ENCODE results near the gene GATD1.

Gene GATD1

GRCh38 chr11:767238-767637 lies 10.0 kb downstream of the GATD1 start:
- TF ChIP-seq, protein P1, sequence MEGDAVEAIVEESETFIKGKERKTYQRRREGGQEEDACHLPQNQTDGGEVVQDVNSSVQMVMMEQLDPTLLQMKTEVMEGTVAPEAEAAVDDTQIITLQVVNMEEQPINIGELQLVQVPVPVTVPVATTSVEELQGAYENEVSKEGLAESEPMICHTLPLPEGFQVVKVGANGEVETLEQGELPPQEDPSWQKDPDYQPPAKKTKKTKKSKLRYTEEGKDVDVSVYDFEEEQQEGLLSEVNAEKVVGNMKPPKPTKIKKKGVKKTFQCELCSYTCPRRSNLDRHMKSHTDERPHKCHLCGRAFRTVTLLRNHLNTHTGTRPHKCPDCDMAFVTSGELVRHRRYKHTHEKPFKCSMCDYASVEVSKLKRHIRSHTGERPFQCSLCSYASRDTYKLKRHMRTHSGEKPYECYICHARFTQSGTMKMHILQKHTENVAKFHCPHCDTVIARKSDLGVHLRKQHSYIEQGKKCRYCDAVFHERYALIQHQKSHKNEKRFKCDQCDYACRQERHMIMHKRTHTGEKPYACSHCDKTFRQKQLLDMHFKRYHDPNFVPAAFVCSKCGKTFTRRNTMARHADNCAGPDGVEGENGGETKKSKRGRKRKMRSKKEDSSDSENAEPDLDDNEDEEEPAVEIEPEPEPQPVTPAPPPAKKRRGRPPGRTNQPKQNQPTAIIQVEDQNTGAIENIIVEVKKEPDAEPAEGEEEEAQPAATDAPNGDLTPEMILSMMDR (IDR thresholded peaks at IDR 0.05; ENCODE audit: low read depth, low read length): no peak

GRCh38 chr11:766936-767210 lies 10.4 kb downstream of the GATD1 start:
- TF ChIP-seq, protein P1 (IDR thresholded peaks at IDR 0.05; ENCODE audit: low read depth, low read length): no peak
- no peak overlapping the region for H3K4me3 ChIP-seq (ENCODE audit: low read depth, low read length)

More at GRCh38 chr11:767238-767637, 10.0 kb downstream of the GATD1 start:
- H3K4me3 ChIP-seq (ENCODE audit: low read depth, low read length): no peak overlapping the region

DNA sequence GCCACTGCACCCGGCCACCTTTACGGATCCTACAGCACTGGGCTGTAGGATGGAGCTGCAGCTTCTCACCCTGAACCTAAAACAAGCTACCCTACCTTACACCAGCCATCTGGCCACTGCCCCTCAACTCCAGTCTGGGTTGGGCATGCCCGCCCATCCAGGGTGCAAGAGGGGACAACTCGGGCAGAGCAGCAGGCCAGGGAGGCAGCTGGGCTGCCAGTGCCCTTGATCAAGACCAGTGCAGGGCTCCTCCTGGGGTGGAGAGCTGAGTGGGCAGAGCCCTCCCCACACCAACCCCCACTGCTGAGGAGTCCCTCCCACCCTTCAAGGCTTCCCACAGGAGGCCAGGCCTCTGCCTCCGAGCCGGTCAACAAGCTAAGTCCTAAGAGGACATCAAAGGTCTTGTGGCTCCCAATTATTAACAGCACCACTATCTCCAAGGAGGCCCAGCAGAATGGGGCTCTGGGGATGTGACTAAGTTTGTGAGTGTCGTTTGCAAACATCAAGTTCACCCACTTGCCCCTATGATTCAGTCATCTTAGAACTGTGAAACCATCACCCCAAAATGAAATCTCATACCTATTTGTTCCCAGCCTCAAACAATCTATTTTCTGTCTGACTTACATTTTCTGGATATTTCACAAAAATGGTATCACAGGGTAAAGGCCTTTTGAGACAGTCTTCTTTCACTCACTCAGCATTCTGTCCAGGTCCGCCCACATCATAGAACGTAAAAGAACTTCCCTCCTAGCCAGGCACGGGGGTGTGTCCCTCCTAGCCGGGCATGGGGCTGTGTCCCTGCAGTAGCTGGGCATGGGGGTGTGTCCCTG lies 11.0 kb downstream of the GATD1 start:
- TF ChIP-seq, protein P1 (IDR thresholded peaks at IDR 0.05; ENCODE audit: low read depth, low read length): no peak
- no peak overlapping the region for H3K4me3 ChIP-seq (ENCODE audit: low read depth, low read length)

DNA sequence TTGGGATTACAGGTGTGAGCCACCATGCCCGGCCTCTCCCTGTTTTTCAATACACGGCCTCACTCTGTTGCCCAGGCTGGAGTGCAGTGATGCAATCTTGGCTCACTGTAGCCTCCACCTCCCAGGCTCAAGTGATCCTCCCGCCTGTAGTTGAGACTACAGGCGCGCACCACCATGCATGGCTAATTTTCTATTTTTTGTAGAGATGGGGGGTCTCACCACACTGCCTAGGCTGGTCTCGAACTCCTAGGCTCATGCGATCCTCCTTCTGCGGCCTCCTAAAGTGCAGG lies 11.5 kb downstream of the GATD1 start:
- H3K4me3 ChIP-seq (ENCODE audit: low read depth, low read length): no peak overlapping the region
- TF ChIP-seq, protein P1 (IDR thresholded peaks at IDR 0.05; ENCODE audit: low read depth, low read length): no peak

DNA sequence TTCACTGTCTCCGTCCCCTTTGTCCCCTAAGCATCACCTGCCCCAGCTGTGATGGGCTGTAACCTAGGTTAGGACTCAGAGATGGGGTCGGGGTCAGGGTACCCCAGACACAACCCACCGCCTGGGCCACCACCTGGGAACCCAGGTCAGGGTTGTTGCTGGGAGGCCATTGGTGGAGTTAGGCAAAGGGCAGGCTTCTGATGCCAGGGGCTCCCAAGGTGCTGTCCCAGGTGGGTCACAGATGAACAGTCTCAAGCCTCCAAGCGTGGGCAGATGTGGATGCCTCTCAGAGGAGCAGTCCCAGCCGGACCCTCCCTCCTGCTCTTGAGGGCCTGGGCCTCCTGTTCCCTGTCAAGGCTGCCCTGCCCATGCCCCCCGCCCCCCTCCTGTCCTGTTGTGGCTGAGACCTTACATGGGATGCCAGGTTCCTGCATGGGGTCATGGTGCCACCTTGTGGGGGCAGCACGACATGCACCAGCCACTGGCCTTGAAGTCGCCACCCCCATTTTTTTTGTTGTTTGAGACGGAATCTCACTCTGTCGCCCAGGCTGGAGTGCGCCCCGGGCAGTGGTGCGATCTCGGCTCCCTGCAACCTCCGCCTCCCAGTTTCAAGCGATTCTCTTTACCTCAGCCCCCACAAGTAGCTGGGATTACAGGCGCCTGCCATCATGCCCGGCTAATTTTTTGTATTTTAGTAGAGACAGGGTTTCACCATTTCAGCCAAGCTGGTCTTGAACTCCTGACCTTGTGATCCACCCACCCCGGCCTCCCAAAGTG lies 12.1 kb downstream of the GATD1 start:
- TF ChIP-seq, protein P1 (IDR thresholded peaks at IDR 0.05; ENCODE audit: low read depth, low read length): peak; percentile 46
- H3K4me3 ChIP-seq (ENCODE audit: low read depth, low read length): no peak overlapping the region

- TF ChIP-seq, protein P1 (IDR thresholded peaks at IDR 0.05; ENCODE audit: low read depth, low read length): no peak
- H3K4me3 ChIP-seq (ENCODE audit: low read depth, low read length): no peak overlapping the region
Measured at GRCh38 chr11:764322-765024, 12.8 kb downstream of the GATD1 start.

All from WI38 (cell line).